ENCODE data around the gene ZNF540. TPM values are rescaled to one million over a fixed set of nuclear protein-coding genes. Genes with fewer than 3 reads are reported as not detected.

ZNF540 gene
- total and polyA plus RNA-seq, 8 donors = 1.9 to 16.5 (median 3.5) TPM

DNA sequence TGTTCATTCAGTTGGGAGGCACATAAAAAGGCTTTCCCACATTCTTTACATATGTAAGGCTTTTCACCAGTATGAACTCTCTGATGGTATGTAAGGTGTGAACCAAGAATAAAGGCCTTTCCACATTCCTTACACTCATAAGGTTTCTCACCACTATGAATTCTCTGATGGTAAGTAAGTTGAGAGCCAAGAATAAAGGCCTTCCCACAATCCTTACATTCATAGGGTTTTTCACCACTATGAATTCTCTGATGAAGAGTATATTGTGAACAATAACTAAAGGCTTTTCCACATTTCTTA, 29.4 kb upstream of the ZNF540 start:
- peaks cover 0 to 89% (median 37%) of the 10 kb centered on the region in 4 donors for H3K9me3 ChIP-seq
- no peak overlapping the region for H3K4me3 ChIP-seq
- no peak for DNase-seq
- TF ChIP-seq EP300 (IDR thresholded peaks at IDR 0.05) (no peak), POLR2A (IDR thresholded peaks at IDR 0.05) (no peak), POLR2AphosphoS5 (IDR thresholded peaks at IDR 0.05) (no peak)
- TF ChIP-seq, protein P1, sequence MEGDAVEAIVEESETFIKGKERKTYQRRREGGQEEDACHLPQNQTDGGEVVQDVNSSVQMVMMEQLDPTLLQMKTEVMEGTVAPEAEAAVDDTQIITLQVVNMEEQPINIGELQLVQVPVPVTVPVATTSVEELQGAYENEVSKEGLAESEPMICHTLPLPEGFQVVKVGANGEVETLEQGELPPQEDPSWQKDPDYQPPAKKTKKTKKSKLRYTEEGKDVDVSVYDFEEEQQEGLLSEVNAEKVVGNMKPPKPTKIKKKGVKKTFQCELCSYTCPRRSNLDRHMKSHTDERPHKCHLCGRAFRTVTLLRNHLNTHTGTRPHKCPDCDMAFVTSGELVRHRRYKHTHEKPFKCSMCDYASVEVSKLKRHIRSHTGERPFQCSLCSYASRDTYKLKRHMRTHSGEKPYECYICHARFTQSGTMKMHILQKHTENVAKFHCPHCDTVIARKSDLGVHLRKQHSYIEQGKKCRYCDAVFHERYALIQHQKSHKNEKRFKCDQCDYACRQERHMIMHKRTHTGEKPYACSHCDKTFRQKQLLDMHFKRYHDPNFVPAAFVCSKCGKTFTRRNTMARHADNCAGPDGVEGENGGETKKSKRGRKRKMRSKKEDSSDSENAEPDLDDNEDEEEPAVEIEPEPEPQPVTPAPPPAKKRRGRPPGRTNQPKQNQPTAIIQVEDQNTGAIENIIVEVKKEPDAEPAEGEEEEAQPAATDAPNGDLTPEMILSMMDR (IDR thresholded peaks at IDR 0.05) = no peak
- no peak overlapping the region for H3K27ac ChIP-seq
- H3K4me1 ChIP-seq = no peaks in the 10 kb centered on the region
- H3K27me3 ChIP-seq = no peaks in the 10 kb centered on the region
- intact Hi-C loops (cut with DNase I; ENCODE audit: low total_unique reads) = no loop called here
- H3K36me3 ChIP-seq = peaks cover 15 to 82% (median 43%) of the 10 kb centered on the region in 4 donors

DNA sequence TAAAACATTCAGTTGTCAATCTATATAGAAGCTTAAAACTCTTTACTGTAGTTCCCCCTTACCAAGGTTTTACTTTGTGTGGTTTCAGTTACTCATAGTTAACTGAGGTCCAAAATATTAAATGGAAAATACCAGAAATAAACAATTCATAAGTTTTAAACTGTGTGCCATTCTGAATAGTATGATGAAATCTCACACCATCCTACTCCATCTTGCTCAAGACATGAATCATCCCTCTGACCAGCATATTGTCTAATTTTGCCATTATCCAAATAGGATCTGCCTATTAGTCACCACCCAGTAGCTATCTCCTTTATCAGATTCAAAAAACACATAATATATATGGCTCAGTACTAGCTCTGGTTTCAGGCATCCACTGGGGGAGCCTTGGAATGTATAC, 22.5 kb upstream of the ZNF540 start:
- H3K9me3 ChIP-seq = peaks cover 0 to 42% (median 14%) of the 10 kb centered on the region in 4 donors
- no peak for DNase-seq
- intact Hi-C loops (cut with DNase I; ENCODE audit: low total_unique reads) = no loop called here

DNA sequence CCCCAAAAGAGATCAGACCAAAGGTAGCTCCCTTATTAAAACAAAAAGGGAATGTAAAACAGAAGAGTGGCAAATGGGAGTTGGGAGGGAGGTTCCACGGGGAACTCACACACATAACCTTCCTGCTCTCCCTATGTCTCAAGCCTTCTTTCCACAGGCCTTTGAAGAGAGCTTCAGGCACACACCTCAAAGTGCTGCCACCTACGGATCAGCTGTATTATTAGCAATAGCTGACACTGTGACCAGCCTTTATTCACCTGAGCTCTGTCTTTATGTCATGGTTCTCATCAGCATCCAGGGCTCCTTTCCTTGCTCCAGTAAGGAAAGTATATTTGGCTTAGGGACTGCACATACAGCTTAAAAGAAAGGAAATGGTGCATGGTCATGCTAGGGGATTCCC, 11.3 kb upstream of the ZNF540 start:
- H3K4me1 ChIP-seq = no peaks in the 10 kb centered on the region
- intact Hi-C loops (cut with DNase I; ENCODE audit: low total_unique reads) = no loop called here
- H3K4me3 ChIP-seq = no peak overlapping the region
- TF ChIP-seq POLR2A (IDR thresholded peaks at IDR 0.05) (no peak), POLR2AphosphoS5 (IDR thresholded peaks at IDR 0.05) (no peak), EP300 (IDR thresholded peaks at IDR 0.05) (no peak)
- TF ChIP-seq, protein P1 (IDR thresholded peaks at IDR 0.05) = no peak
- no peak for DNase-seq
- WGBS, 5 donors = 62 to 74% (median 69%) methylated on average over 2 of the region's 2 CpGs
- H3K36me3 ChIP-seq = peaks cover 0 to 87% (median 68%) of the 10 kb centered on the region in 4 donors
- H3K27ac ChIP-seq = no peak overlapping the region
- no peaks in the 10 kb centered on the region for H3K27me3 ChIP-seq
- peaks cover 2 to 100% (median 63%) of the 10 kb centered on the region in 4 donors for H3K9me3 ChIP-seq

More for the DNA sequence above, 22.5 kb upstream of the ZNF540 start:
- TF ChIP-seq EP300 (IDR thresholded peaks at IDR 0.05) = no peak
- no peak for TF ChIP-seq POLR2AphosphoS5 (IDR thresholded peaks at IDR 0.05)
- TF ChIP-seq, protein P1 (IDR thresholded peaks at IDR 0.05) = no peak
- no peak for TF ChIP-seq POLR2A (IDR thresholded peaks at IDR 0.05)
- H3K27me3 ChIP-seq = no peaks in the 10 kb centered on the region
- H3K36me3 ChIP-seq = peaks cover 0 to 70% (median 25%) of the 10 kb centered on the region in 4 donors
- H3K4me3 ChIP-seq = no peak overlapping the region
- no peaks in the 10 kb centered on the region for H3K4me1 ChIP-seq
- no peak overlapping the region for H3K27ac ChIP-seq

DNA sequence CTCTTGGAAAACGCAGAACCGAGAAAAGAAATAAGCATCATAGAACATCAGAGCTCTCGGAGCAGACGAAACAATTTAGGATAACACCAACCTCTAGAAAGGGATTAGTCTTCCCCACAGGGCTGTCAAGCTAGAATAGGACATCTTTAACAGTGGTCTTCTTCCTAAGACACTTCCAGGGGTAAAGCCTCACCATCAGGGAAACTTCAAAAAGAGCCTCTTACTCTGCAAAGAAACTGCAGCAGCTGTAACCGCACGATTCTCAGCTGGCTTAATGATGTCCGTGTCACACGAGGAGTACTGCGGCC, 726 bp upstream of the ZNF540 start:
- 3% methylated on average over 8 to 9 of the region's 9 CpGs for WGBS, 5 donors
- H3K4me3 ChIP-seq = peak overlapping the region; percentile 55 to 79 (median 72)
- H3K36me3 ChIP-seq = peaks cover 0 to 24% (median 10%) of the 10 kb centered on the region in 4 donors
- H3K27me3 ChIP-seq = no peaks in the 10 kb centered on the region
- DNase-seq = no peak
- peak overlapping the region; percentile 89 to 96 (median 93) for H3K27ac ChIP-seq
- no peak for TF ChIP-seq POLR2A (IDR thresholded peaks at IDR 0.05)
- TF ChIP-seq, protein P1 (IDR thresholded peaks at IDR 0.05) = no peak
- no peak for TF ChIP-seq EP300 (IDR thresholded peaks at IDR 0.05)
- no peak for TF ChIP-seq POLR2AphosphoS5 (IDR thresholded peaks at IDR 0.05)
- peaks cover 0 to 24% (median 22%) of the 10 kb centered on the region in 4 donors for H3K4me1 ChIP-seq
- intact Hi-C loops (cut with DNase I; ENCODE audit: low total_unique reads) = no loop called here
- peaks cover 0 to 51% (median 29%) of the 10 kb centered on the region in 4 donors for H3K9me3 ChIP-seq

Data from stomach (tissue), 9 donors.